Peyer's patch (tissue), 4 donors: ENCODE measurements around the gene SURF2.

ENCODE experiments used
- POLR2A ChIP-seq, 2 donors: fragments of 450-650 bp; IDR thresholded peaks; one replicate each; pipeline ENCODE4 v1.5.1; 2017; ENCODE audit warnings: antibody characterized with exemption in 2 of 2, mild to moderate bottlenecking in 2 of 2, moderate library complexity in 2 of 2
- TF ChIP-seq, protein P1 (sequence below), 6 experiments: fragments of 450-650 bp in 4 of 6; fragments of 200-600 bp in 2 of 6; sonication (generic) in 1 of 6; IDR thresholded peaks; one replicate each; pipeline ENCODE4 v1.5.1; 2017 to 2019; ENCODE audit warnings: antibody characterized with exemption in 6 of 6, mild to moderate bottlenecking in 3 of 6, moderate library complexity in 1 of 6

DNA sequence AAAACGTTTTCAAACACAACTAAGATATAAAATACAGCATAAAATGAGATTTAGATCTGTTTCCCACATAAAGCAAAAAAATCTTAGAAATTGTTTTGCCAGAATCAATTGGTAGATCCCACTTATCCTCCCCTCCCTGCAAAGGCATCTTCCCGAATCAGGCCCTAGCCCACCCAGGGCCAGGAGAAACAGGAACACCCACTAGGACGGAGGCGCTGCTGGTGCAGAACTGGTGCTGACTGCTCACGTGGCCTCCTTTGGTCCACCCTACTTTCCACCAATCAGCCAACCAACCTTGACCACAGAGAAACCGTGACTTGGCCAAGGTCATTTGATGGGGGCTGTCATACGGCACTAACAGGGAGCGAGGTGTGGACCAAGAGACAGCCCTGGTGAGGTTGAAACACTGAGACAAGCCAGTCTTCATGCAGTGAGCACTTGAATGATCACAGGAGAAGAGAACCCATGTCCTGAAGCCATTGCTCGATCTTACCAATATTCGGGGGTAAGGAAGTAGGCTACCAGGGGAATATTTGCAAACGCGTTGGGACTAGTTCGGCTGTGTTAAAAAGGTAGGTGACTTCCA is 5.2 kb downstream of the SURF2 start:
- no peak for TF ChIP-seq POLR2A (IDR thresholded peaks at IDR 0.05)
- TF ChIP-seq, protein P1, sequence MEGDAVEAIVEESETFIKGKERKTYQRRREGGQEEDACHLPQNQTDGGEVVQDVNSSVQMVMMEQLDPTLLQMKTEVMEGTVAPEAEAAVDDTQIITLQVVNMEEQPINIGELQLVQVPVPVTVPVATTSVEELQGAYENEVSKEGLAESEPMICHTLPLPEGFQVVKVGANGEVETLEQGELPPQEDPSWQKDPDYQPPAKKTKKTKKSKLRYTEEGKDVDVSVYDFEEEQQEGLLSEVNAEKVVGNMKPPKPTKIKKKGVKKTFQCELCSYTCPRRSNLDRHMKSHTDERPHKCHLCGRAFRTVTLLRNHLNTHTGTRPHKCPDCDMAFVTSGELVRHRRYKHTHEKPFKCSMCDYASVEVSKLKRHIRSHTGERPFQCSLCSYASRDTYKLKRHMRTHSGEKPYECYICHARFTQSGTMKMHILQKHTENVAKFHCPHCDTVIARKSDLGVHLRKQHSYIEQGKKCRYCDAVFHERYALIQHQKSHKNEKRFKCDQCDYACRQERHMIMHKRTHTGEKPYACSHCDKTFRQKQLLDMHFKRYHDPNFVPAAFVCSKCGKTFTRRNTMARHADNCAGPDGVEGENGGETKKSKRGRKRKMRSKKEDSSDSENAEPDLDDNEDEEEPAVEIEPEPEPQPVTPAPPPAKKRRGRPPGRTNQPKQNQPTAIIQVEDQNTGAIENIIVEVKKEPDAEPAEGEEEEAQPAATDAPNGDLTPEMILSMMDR (IDR thresholded peaks at IDR 0.05) = no peak
